Pons (tissue), 1 donor: Measurements from ENCODE around the gene HADHA.
"Not testable (repeated sequence)": the region's sequence is repeated elsewhere in the genome, so short reads cannot be mapped to it uniquely, and the experiment has no call there.

Experiments
- DNase-seq: peaks from one replicate; pipeline ENCODE4 v3.0.0-alpha.2; 2016; ENCODE audit warnings: low spot score

Gene HADHA

DNA sequence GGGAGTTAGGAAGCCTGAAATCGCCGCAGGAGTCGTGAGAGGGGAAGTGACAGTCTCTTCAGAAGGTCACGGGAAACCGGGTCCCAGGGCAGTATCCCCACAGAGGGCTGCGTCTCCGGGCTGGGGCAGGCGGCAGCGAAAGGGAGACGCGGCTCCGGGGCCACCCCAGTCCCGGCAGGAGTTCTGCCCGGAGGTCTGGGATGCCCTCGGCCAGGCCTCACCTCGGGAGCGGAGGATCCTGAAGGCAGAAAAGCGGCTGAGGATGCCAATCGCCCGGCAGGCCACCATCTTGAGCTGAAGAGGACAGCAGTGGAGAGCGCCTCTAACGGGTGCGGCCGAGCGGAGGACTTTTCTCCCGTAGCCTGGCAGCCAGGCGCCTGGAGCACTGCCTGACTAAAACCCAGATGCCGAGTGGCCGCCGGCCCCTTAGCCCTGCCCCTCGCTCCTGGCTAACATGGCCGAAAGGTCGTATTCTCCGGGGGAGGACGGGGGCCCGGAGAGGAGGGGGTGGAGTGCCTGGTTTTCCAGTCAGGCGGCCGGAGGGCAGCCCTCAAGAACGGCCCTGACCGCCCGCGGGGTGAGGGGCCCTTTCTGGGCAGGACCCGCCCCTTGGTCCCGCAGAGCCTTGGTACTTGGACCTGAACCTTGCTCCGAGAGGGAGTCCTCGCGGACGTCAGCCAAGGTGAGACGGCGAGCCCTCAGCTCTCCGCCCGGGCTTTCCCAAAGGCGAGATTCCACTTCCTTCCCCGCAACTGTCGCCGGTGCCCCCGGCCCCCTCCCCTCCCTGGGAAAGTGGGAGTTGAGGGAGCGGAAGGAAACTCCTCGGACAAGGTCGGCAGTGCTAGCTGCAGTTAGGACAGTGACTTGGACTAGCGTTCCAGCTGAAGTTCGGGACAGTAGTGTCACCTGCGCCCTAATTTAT lies at the start of gene HADHA, which contains the start of gene HADHB:
Gene HADHA (minus strand): TSS at position 324 of the 922 bp plus-strand sequence. CDS start 36 bp downstream, at position 288.
Gene HADHB (plus strand): TSS at position 631 of the 922 bp plus-strand sequence. CDS start 9,316 bp downstream, outside the sequence.
- DNase-seq = peak; percentile 87

DNA sequence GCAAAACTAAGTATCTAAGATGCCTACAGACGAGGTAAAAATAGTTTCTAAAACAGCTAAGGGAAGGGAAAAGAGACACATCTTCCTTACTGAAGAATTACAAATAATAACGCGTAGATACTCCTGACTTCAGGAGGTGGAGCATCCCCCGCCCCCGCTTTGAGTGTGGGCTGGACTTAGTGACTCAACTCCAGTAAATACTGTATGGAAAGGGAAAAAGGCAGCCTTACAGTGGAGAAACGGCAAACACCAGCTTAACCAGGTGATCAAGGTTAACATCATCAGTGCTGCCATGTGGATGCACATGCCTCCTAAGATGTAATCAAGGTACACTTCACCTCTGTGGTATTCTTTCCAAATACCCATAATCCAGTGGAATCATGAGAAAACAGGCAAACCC lies 48.2 kb upstream of the HADHA start:
- no peak for DNase-seq

GRCh38 chr2:26290001-26290400 lies 45.6 kb upstream of the HADHA start:
- DNase-seq = no peak

DNA sequence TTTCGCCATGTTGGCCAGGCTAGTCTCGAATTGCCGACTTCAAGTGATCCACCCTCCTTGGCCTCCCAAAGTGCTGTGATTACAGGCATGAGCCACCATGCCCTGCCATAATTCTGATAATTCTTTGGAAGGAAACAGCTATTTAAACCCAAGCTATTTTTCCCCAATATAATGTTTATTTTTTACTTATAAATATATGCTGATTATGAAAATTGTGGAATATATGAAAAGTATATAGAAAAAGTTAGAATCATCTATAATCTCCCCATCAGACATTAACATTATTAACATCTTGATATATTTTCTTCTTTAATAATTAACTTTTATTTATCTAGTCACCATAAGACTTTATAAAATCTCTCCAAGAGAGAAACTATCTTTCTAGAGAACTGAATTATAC lies 41.5 kb upstream of the HADHA start:
- no peak for DNase-seq

DNA sequence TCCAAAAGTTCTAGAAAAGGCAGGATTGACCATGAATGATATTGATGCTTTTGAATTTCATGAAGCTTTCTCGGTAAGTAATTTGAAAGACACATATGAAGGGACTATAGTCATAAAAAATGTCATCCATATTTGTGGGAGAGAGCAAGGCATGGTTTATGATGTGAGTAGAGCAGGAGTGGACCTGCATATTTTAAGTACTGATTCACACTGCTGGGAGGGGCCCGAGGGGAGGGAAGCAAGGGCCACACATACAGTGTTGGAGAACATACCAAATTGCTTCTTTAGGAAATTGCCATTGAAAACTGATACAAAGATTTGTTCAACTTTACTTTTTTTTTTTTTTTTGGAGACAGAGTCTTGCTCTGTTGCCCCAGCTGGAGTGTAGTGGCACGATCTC lies 39.7 kb upstream of the HADHA start:
- DNase-seq = no peak

GRCh38 chr2:26283606-26284005 lies 39.2 kb upstream of the HADHA start:
- DNase-seq = no peak

DNA sequence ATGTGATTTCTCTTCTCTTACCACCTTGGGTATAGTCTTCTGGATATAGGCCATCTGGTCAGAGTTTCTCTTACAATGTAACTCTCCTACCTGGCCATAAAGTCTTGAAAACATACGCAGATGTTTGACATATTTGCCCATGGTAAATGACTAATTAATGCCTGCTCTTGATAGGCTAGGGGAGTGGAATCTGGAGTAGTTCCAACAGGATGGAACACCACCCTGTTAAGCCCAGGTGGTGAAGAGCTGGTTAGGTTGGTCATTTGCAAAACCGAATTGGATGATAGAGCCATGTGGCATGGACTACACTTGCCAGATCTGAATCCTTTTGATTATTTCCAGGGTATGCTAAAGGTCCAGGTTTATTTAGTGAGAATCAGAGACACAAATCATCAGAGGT lies 36.8 kb upstream of the HADHA start:
- no peak for DNase-seq

GRCh38 chr2:26279886-26280285 lies 35.5 kb upstream of the HADHA start:
- DNase-seq = no peak

- DNase-seq = no peak
Measured at GRCh38 chr2:26276484-26277227, 32.2 kb upstream of the HADHA start.

GRCh38 chr2:26274058-26274613 lies 29.7 kb upstream of the HADHA start:
- peak; percentile 35 for DNase-seq

- no peak for DNase-seq
Measured at GRCh38 chr2:26273501-26273900, 29.1 kb upstream of the HADHA start.

DNA sequence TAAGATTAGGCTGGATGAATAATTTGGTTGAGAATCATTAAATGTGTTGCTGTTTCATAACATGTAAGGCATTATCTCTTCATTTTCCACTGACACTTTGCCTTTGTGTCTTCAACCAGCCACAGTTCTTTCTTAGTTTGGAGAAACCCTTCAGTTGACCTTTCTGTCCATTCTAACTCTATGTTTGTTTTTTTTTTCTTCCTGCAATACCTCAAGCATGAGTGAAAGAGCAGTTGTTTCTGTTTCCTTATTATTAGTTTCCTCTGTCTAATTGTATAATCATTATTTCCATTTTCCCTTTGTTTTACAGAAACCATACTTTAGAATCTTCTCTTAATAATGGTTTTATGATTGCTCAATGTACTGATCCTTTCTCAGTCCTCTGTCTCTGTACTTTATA lies 25.9 kb upstream of the HADHA start:
- DNase-seq = no peak

DNA sequence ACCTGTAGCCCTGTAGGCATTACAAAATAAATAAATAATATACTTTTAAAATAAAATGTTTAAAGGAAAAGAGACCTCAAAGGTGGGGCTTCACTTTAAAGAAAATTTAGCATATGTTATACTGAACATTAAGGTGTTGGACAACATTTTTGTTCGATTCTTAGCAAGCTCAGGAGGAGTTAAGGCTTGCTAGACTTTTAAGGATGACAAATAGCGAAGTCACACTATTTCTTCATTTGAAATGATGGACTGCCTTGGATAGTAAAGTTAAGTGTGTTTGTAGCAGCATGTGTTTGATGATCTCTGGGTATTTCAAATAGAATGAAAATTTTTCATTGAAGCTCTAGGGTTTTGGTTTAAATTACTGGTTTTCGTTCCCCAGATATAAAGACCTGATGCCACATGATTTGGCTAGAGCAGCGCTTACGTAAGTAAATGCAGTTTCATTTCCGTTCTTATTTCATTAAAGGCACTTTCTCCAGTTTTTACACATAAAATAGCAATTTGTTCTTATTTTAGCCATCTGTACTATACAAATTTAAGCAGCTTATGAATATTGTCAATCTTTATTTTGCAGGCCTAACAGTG lies 25.2 kb upstream of the HADHA start:
- DNase-seq = peak; percentile 53

DNA sequence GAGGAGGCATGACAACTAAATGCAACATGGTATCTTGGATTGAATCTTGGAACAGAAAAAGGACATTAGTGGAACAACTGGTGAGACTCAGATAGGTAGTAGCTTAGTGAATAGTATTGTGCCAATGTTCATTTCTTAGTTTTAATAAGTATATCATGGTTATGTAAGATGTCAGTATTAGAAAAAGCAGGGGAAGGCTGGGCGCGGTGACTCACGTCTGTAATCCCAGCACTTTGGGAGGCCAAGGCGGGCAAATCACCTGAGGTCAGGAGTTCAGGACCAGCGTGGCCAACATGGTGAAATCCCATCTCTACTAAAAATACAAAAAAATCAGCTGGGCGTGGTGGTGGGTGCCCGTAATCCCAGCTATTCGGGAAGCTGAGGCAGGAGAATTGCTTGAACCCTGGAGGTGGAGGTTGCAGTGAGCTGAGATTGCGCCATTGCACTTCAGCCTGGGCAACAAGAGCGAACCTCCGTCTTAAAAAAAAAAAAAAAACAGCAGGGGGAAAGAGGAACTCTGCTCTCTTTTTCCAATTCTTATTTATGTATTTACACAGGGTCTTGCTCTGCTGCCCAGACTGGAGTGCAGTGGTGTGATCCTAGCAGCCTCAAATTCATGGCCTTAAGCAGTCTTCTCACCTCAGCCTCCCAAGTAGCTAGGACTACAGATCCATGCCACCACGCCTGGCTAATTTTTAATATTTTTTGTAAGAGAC lies 24.4 kb upstream of the HADHA start:
- DNase-seq = not testable (repeated sequence)

- no peak for DNase-seq
Measured at GRCh38 chr2:26268213-26268612, 23.8 kb upstream of the HADHA start.

- DNase-seq = not testable (repeated sequence)
Measured at GRCh38 chr2:26258836-26259235, 14.4 kb upstream of the HADHA start.

GRCh38 chr2:26255759-26256384 lies 11.4 kb upstream of the HADHA start:
- DNase-seq = no peak

DNA sequence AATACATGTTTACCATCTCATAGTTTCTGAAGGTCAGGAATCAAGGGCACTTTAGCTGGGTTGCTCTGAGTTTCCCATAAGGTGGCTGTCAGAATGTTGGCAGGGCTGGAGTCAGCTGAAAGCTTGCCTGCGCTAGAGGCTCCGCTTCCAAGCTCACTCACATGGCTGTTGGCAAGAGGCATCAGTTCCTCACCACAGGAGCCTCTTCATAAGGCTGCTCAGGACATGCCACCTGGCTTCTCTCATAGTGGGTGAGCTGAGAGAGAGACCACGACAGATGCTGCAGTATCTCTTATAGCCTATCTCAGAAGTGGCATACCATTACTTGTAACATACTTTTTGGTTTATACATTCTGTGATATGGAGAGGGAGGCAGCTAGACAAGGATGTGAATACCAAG lies 7.5 kb upstream of the HADHA start:
- DNase-seq = peak; percentile 77

DNA sequence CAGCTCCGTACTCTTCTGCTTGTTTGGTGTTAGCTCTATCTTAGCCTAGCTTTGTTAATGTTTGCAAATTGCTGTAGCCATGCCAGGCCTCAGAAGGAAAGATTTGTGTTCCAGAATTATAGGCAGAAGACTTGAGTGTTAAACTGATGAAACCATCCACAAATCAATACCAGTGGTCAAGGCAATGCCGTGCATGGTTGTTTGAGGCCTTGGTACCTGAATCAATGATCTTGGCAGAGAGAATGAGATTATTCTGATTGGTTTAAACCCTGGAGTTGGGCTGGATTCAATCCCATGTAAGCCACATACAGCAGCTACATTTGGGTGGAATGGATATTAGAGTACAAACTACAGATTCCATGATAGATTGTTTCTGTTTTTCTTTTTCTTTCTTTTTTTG lies 5.2 kb upstream of the HADHA start:
- no peak for DNase-seq

GRCh38 chr2:26246818-26247217 lies 2.4 kb upstream of the HADHA start:
- no peak for DNase-seq

DNA sequence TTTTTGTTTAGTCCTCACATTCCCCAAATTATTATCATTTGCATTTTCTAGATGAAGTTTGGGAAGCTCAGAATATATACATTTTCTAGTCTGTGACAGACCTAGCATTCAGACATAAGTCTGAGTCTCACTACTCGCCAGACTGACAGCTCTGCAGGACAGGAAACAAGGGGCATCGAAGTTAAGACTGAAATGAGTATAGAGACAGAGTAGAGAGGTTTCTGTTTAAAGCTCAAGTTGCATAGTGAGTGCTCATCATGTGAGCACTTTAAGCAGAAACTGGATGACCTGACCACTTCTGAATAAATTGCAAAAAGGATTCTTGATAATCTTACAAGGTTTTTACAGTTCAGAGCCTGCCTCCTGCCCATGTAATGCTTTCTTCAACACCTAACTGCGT lies 1.4 kb upstream of the HADHA start:
- peak; percentile 39 for DNase-seq
